Body of pancreas (tissue), 4 donors: ENCODE measurements around the gene DNMT3A.

Experiments used
- CTCF ChIP-seq, 7 experiments: fragments of 450-650 bp in 4 of 7; fragments of 200-600 bp in 3 of 7; sonication (generic) in 3 of 7; IDR thresholded peaks; one replicate each; pipeline ENCODE4 v1.5.1; 2016 to 2019; ENCODE audit warnings: antibody characterized with exemption in 7 of 7
- POLR2A ChIP-seq, 3 donors: fragments of 450-650 bp; IDR thresholded peaks; one replicate each; pipeline ENCODE4 v1.6.1; 2016; ENCODE audit warnings: antibody characterized with exemption in 3 of 3, mild to moderate bottlenecking in 2 of 3

GRCh38 chr2:25292408-25292807 is 49.3 kb downstream of the DNMT3A start:
- TF ChIP-seq CTCF (IDR thresholded peaks at IDR 0.05) (no peak), POLR2A (IDR thresholded peaks at IDR 0.05) (no peak)
